Activated naive CD8-positive, alpha-beta T cell treated with anti-CD3 and anti-CD28 coated beads for 36 hours (primary cell): ENCODE results near the gene TUBA4A. TPM values are rescaled to one million over a fixed set of nuclear protein-coding genes. Genes with fewer than 3 reads are reported as not detected.
A peak's percentile ranks its signal among the peaks of the same experiment; 100 is the strongest.
"Not testable (repeated sequence)": the region's sequence is repeated elsewhere in the genome, so short reads cannot be mapped to it uniquely, and the experiment has no call there.

Experiments used
- DNase-seq: peaks from one replicate; pipeline ENCODE4 v3.0.0; 2021
- H3K27ac Mint-ChIP-seq: one replicate; pipeline ENCODE4 v1.8.0; 2022; ENCODE audit warnings: mild to moderate bottlenecking, moderate library complexity, mixed read lengths
- H3K27me3 Mint-ChIP-seq: one replicate; pipeline ENCODE4 v1.8.0; 2022; ENCODE audit warnings: mild to moderate bottlenecking, mixed read lengths
- H3K36me3 Mint-ChIP-seq: one replicate; pipeline ENCODE4 v1.8.0; 2021; ENCODE audit warnings: mild to moderate bottlenecking, mixed read lengths
- H3K4me1 Mint-ChIP-seq: one replicate; pipeline ENCODE4 v1.8.0; 2021; ENCODE audit warnings: mixed read lengths
- H3K4me3 Mint-ChIP-seq: one replicate; pipeline ENCODE4 v1.8.0; 2022; ENCODE audit warnings: mild to moderate bottlenecking, moderate library complexity, mixed read lengths
- H3K9me3 Mint-ChIP-seq: one replicate; pipeline ENCODE4 v1.8.0; 2022; ENCODE audit warnings: mixed read lengths
- total RNA-seq, 2 experiments: library from RNA; stranded (reverse); gene quantifications; one replicate each; pipeline ENCODE4 v1.2.3, GENCODE V29; 2021

Gene TUBA4A
- total RNA-seq, 2 experiments from 2014 or later: 208 to 212 TPM

GRCh38 chr2:219207884-219208740 lies 45.6 kb downstream of the TUBA4A start:
- Mint-ChIP-seq H3K27ac (peak overlapping the region; percentile 86), H3K27me3 (no peaks in the 10 kb centered on the region), H3K4me1 (peaks cover 41% of the 10 kb centered on the region), H3K36me3 (peaks cover 34% of the 10 kb centered on the region), H3K4me3 (peak overlapping the region; percentile 90), H3K9me3 (peaks cover 10% of the 10 kb centered on the region)
- no peak for DNase-seq

- peak overlapping the region; percentile 97 for H3K27ac Mint-ChIP-seq
- no peaks in the 10 kb centered on the region for H3K27me3 Mint-ChIP-seq
- no peak for DNase-seq
- peaks cover 34% of the 10 kb centered on the region for H3K36me3 Mint-ChIP-seq
- peaks cover 41% of the 10 kb centered on the region for H3K4me1 Mint-ChIP-seq
- peak overlapping the region; percentile 90 for H3K4me3 Mint-ChIP-seq
- H3K9me3 Mint-ChIP-seq: peaks cover 13% of the 10 kb centered on the region
Observed at GRCh38 chr2:219207134-219207883, 46.4 kb downstream of the TUBA4A start.

DNA sequence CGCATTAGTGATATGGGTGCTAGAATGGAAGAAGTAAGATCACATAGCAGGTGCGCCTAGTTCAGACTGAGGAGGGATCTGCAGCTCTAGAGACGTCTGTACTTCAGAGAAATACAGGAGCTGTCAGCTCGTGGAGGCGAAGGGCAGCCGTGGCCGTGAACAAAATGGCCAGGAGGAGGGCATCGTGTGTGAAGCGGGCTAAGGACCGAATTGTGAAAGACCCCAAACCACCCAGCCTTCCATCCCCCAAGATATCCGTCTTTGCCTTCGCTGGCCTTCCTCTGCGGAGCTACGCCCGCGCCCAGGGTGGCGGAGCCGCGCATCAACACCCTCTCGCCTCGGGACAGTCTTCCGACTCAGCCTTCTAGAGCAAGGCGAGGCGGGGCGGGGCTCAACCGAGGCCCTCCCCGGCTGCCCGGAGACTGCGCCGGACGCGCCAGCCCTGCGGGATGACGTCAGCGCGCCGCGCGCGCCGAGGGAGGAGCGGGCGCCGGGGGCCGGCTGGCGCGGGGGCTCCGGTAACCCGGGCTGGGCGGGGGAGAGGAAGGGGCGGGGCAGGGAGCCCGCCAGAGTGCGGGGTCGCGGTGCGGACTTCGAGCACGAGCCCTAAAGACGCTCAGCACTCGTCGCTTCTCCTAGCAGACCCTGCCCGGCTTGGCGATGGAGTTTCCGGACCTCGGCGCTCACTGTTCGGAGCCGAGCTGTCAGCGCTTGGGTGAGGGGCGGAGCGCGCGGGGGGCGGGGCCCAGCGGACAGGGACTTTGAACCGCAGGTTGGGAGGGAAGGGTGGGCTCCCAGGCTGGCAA lies 47.2 kb downstream of the TUBA4A start, which contains the start of gene ZFAND2B:
Gene ZFAND2B, plus strand, starts transcription at position 455 of the 806 bp plus-strand sequence. Its CDS starts 206 bp downstream, at position 661.
- Mint-ChIP-seq H3K27me3 (no peaks in the 10 kb centered on the region), H3K36me3 (peaks cover 27% of the 10 kb centered on the region), H3K27ac (peak within 1 kb of the TSS; percentile 97), H3K9me3 (peaks cover 13% of the 10 kb centered on the region), H3K4me3 (peak within 1 kb of the TSS; percentile 90), H3K4me1 (peaks cover 39% of the 10 kb centered on the region)
- peak; percentile 99 for DNase-seq

- peak overlapping the region; percentile 97 for H3K27ac Mint-ChIP-seq
- H3K27me3 Mint-ChIP-seq: no peaks in the 10 kb centered on the region
- H3K9me3 Mint-ChIP-seq: peaks cover 16% of the 10 kb centered on the region
- DNase-seq: no peak
- H3K4me3 Mint-ChIP-seq: peak overlapping the region; percentile 90
- H3K36me3 Mint-ChIP-seq: peaks cover 29% of the 10 kb centered on the region
- peaks cover 39% of the 10 kb centered on the region for H3K4me1 Mint-ChIP-seq
Observed at GRCh38 chr2:219205981-219206327, 47.8 kb downstream of the TUBA4A start.

DNA sequence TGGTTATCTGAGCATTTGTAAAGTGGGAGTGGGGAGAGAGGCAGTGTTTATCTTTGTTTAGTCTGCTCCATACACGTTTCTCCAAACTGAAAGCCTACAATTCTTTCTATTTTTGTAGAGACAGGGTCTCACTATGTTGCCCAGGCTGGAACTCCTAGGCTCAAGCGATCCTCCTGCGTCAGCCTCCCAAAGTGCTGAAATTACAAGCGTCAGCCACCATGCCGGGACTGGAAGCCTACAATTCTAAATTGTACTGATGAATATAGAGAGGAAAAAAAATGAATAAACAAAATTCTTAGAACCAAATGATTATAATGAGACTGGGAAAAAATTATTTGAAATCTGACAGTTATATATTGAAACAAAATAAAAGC lies 48.6 kb downstream of the TUBA4A start:
- Mint-ChIP-seq H3K36me3 (peaks cover 29% of the 10 kb centered on the region), H3K27me3 (no peaks in the 10 kb centered on the region), H3K4me1 (peaks cover 42% of the 10 kb centered on the region), H3K27ac (peak overlapping the region; percentile 5), H3K4me3 (peak overlapping the region; percentile 34), H3K9me3 (peaks cover 17% of the 10 kb centered on the region)
- DNase-seq: no peak

GRCh38 chr2:219204425-219205164 lies 49.1 kb downstream of the TUBA4A start:
- DNase-seq: no peak
- Mint-ChIP-seq H3K9me3 (peaks cover 17% of the 10 kb centered on the region), H3K36me3 (peaks cover 25% of the 10 kb centered on the region), H3K4me1 (peaks cover 37% of the 10 kb centered on the region), H3K27me3 (no peaks in the 10 kb centered on the region), H3K4me3 (peak overlapping the region; percentile 18), H3K27ac (peak overlapping the region; percentile 67)

- DNase-seq, H3K27me3 Mint-ChIP-seq, H3K4me3 Mint-ChIP-seq: not testable (repeated sequence)
- peaks cover 13% of the 10 kb centered on the region for H3K36me3 Mint-ChIP-seq
- H3K27ac Mint-ChIP-seq: peak overlapping the region; percentile 92
- H3K4me1 Mint-ChIP-seq: peaks cover 25% of the 10 kb centered on the region
- peaks cover 17% of the 10 kb centered on the region for H3K9me3 Mint-ChIP-seq
Observed at GRCh38 chr2:219201331-219201730, 52.4 kb downstream of the TUBA4A start.

GRCh38 chr2:219200502-219201326 lies 53.0 kb downstream of the TUBA4A start:
- peaks cover 17% of the 10 kb centered on the region for H3K9me3 Mint-ChIP-seq
- peak; percentile 69 for DNase-seq

More at GRCh38 chr2:219200502-219201326, 53.0 kb downstream of the TUBA4A start:
- H3K27ac Mint-ChIP-seq: peak overlapping the region; percentile 92
- peaks cover 20% of the 10 kb centered on the region for H3K4me1 Mint-ChIP-seq
- peak overlapping the region; percentile 80 for H3K4me3 Mint-ChIP-seq
- H3K27me3 Mint-ChIP-seq: not testable (repeated sequence)
- H3K36me3 Mint-ChIP-seq: peaks cover 13% of the 10 kb centered on the region

Other genes with a start within 250 kb of the TUBA4A start
- not detected for gene CFAP65, start 212.4 kb downstream of the TUBA4A start, total RNA-seq
- not detected for gene IHH, start 193.0 kb downstream of the TUBA4A start, total RNA-seq
- 10 to 100 TPM; 19.8 to 21.1 TPM for gene NHEJ1, start 93.1 kb downstream of the TUBA4A start, total RNA-seq
- gene SLC23A3, start 83.9 kb downstream of the TUBA4A start, total RNA-seq: 1 to 10 TPM in 1 of 2 experiments, under 1 TPM in 1; 0.92 to 1.1 TPM
- gene CNPPD1, start 77.0 kb downstream of the TUBA4A start, total RNA-seq: 10 to 100 TPM; 44.1 to 50.2 TPM
- 10 to 100 TPM; 54.2 to 57.7 TPM for gene RETREG2, start 75.6 kb downstream of the TUBA4A start, total RNA-seq
- gene ZFAND2B, start 47.1 kb downstream of the TUBA4A start, total RNA-seq: 10 to 100 TPM; 22.8 to 27.2 TPM
- gene ABCB6, start 35.0 kb downstream of the TUBA4A start, total RNA-seq: 10 to 100 TPM; 20.4 to 21.3 TPM
- 10 to 100 TPM; 47.1 to 55.0 TPM for gene ATG9A, start 24.3 kb downstream of the TUBA4A start, total RNA-seq
- gene ANKZF1, start 24.1 kb downstream of the TUBA4A start, total RNA-seq: 100 to 1,000 TPM; 102 to 114 TPM
- 1 to 10 TPM; 1.6 to 3.0 TPM for gene GLB1L, start 8.5 kb downstream of the TUBA4A start, total RNA-seq
- gene STK16, start 8.4 kb downstream of the TUBA4A start, total RNA-seq: 10 to 100 TPM; 27.8 to 30.7 TPM
- not detected for gene TUBA4B, start 675 bp downstream of the TUBA4A start, total RNA-seq
- 10 to 100 TPM; 43.8 to 47.5 TPM for gene DNAJB2, start 25.4 kb upstream of the TUBA4A start, total RNA-seq
- 1 to 10 TPM; 1.7 to 2.5 TPM for gene PTPRN, start 55.5 kb upstream of the TUBA4A start, total RNA-seq
- not detected for gene RESP18, start 78.8 kb upstream of the TUBA4A start, total RNA-seq
- gene DNPEP, start 134.0 kb upstream of the TUBA4A start, total RNA-seq: 100 to 1,000 TPM; 122 to 123 TPM
- under 1 TPM; 0.26 to 0.39 TPM for gene DES, start 164.5 kb upstream of the TUBA4A start, total RNA-seq
- 1 to 10 TPM; 1.5 to 1.6 TPM for gene SPEG, start 180.9 kb upstream of the TUBA4A start, total RNA-seq
- 10 to 100 TPM; 29.1 to 31.5 TPM for gene GMPPA, start 245.0 kb upstream of the TUBA4A start, total RNA-seq